ENCODE data around the gene XRRA1. TPM values are rescaled to one million over a fixed set of nuclear protein-coding genes. Genes with fewer than 3 reads are reported as not detected.

XRRA1 gene
- total RNA-seq, 2 donors from 2014 or later = 7.2 to 9.0 TPM

DNA sequence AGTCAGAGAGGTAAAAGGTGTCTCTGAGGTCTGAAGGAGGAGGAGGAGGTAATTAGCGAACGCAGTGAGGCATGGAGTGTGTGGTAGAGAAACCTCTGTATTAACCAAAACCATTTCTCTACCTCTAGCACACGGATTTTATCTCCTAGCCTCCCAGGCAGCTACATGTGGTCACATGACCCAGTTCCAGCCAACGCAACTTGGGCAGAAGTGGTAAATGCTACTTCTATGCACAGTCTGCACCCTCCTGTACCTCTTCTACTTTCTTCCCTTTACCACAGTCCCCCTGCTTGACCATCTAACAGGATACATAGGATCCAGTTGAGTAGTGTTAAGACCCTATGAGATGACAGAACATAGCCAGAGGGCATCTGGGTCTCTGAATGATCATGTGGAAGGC, 95.7 kb downstream of the XRRA1 start:
- no peaks in the 10 kb centered on the region for H3K9me3 Mint-ChIP-seq
- no peaks in the 10 kb centered on the region for H3K9me3 ChIP-seq (ENCODE audit: control insufficient read depth, low read length)
- no peaks in the 10 kb centered on the region for H3K4me1 ChIP-seq (ENCODE audit: control insufficient read depth, insufficient read depth, low read length)
- no peak overlapping the region for H3K27ac Mint-ChIP-seq
- H3K4me3 ChIP-seq (ENCODE audit: low read length) = no peak overlapping the region
- no peaks in the 10 kb centered on the region for H3K27me3 ChIP-seq (ENCODE audit: control insufficient read depth, insufficient read depth, low read length, poor library complexity, severe bottlenecking)
- no peak overlapping the region for H3K9ac ChIP-seq (ENCODE audit: extremely low read depth, low read length, poor library complexity, severe bottlenecking)
- 92 to 100% methylated on average over 2 of the region's 4 CpGs for WGBS, 2 experiments (ENCODE audit: insufficient coverage in 1 of 2, insufficient read length in 1 of 2)
- TF ChIP-seq, protein P1, sequence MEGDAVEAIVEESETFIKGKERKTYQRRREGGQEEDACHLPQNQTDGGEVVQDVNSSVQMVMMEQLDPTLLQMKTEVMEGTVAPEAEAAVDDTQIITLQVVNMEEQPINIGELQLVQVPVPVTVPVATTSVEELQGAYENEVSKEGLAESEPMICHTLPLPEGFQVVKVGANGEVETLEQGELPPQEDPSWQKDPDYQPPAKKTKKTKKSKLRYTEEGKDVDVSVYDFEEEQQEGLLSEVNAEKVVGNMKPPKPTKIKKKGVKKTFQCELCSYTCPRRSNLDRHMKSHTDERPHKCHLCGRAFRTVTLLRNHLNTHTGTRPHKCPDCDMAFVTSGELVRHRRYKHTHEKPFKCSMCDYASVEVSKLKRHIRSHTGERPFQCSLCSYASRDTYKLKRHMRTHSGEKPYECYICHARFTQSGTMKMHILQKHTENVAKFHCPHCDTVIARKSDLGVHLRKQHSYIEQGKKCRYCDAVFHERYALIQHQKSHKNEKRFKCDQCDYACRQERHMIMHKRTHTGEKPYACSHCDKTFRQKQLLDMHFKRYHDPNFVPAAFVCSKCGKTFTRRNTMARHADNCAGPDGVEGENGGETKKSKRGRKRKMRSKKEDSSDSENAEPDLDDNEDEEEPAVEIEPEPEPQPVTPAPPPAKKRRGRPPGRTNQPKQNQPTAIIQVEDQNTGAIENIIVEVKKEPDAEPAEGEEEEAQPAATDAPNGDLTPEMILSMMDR (conservative IDR thresholded peaks at IDR 0.05) = no peak
- H3K27me3 Mint-ChIP-seq (ENCODE audit: insufficient read depth) = no peaks in the 10 kb centered on the region
- peaks cover 47% of the 10 kb centered on the region for H3K36me3 Mint-ChIP-seq (ENCODE audit: low read depth)
- peaks cover 12% of the 10 kb centered on the region for H3K4me1 Mint-ChIP-seq
- no peak overlapping the region for H3K4me3 Mint-ChIP-seq
- H3K27ac ChIP-seq (ENCODE audit: low read depth, low read length) = no peak overlapping the region
- H3K36me3 ChIP-seq (ENCODE audit: control insufficient read depth, insufficient read depth, low read length) = peaks cover 53% of the 10 kb centered on the region
- no peak for DNase-seq

DNA sequence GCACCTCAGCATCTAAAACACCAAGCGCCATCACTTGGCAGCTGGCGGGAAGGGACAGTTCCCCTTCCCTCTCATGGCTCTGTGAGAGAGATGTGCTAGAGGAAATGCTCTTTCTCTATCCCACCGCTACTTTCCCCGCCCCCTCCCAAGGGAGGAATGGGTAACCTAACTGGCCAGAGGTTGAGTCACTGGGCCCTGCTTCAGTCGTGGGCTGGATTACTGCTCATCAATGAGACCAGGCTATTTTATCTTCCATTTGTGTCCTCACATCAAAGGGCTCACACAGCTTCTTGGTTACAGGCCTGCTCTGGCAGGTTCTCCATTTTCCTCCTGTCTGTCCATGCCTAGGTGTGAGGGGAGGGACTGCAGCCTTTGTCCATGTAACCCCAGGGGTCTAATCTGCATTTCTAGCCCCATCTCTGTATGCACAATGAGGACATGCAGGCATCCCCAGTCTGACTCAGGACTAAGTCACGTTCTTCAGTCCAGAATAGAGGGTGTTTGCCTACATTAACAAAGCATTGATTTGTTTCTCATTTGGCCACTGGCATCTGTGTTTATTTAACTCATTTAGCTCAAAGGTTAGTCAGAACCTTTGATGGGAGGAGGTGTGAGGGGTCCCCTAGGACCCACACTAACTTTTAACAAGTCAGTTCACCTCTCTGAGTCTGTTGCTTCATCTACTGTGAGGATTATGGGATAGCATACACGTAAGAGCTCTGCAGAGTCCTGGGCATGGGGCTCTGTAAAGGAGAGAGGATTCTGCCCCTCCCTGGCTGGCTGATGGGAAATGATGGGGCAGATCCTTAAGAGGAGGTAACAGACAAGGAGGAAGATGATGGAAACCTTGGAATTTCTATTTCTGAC, 99.1 kb downstream of the XRRA1 start:
- H3K36me3 ChIP-seq (ENCODE audit: control insufficient read depth, insufficient read depth, low read length) = peaks cover 59% of the 10 kb centered on the region
- no peaks in the 10 kb centered on the region for H3K27me3 ChIP-seq (ENCODE audit: control insufficient read depth, insufficient read depth, low read length, poor library complexity, severe bottlenecking)
- H3K4me1 ChIP-seq (ENCODE audit: control insufficient read depth, insufficient read depth, low read length) = no peaks in the 10 kb centered on the region
- 33 to 36% methylated on average over 5 to 7 of the region's 7 CpGs for WGBS, 2 experiments (ENCODE audit: insufficient coverage in 1 of 2, insufficient read length in 1 of 2)
- Mint-ChIP-seq H3K36me3 (ENCODE audit: low read depth) (peaks cover 47% of the 10 kb centered on the region), H3K9me3 (no peaks in the 10 kb centered on the region), H3K4me1 (peaks cover 12% of the 10 kb centered on the region), H3K27me3 (ENCODE audit: insufficient read depth) (no peaks in the 10 kb centered on the region), H3K4me3 (no peak overlapping the region), H3K27ac (peak overlapping the region; percentile 10)
- DNase-seq = peak; percentile 89
- no peak overlapping the region for H3K9ac ChIP-seq (ENCODE audit: extremely low read depth, low read length, poor library complexity, severe bottlenecking)
- peak overlapping the region; percentile 33 for H3K27ac ChIP-seq (ENCODE audit: low read depth, low read length)
- TF ChIP-seq, protein P1 (conservative IDR thresholded peaks at IDR 0.05) = no peak
- H3K9me3 ChIP-seq (ENCODE audit: control insufficient read depth, low read length) = no peaks in the 10 kb centered on the region
- no peak overlapping the region for H3K4me3 ChIP-seq (ENCODE audit: low read length)

DNA sequence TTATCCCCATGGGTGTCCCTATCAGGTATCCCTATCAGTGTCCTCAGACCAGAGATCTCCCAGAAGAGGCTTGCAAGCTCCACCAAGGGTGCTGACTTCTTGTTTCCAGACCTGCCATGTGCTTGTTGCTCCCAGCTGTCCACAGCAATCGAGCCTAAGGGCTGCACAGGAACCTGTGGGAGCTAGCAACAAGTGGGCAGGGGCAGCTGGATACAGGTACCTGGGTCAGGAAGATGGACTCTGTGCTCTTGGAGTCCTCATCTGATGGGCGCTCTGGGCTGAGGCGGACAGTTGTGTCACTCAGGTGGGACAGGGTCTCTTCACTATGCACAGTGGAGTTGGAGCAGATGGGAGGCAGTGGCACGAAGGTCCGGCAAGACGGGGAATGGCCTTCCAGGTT, 101.0 kb downstream of the XRRA1 start:
- no peak for DNase-seq
- Histone ChIP-seq H3K4me3 (ENCODE audit: low read length) (no peak overlapping the region), H3K27me3 (ENCODE audit: control insufficient read depth, insufficient read depth, low read length, poor library complexity, severe bottlenecking) (no peaks in the 10 kb centered on the region), H3K9ac (ENCODE audit: extremely low read depth, low read length, poor library complexity, severe bottlenecking) (no peak overlapping the region), H3K27ac (ENCODE audit: low read depth, low read length) (no peak overlapping the region), H3K9me3 (ENCODE audit: control insufficient read depth, low read length) (no peaks in the 10 kb centered on the region), H3K36me3 (ENCODE audit: control insufficient read depth, insufficient read depth, low read length) (peaks cover 58% of the 10 kb centered on the region), H3K4me1 (ENCODE audit: control insufficient read depth, insufficient read depth, low read length) (no peaks in the 10 kb centered on the region)
- Mint-ChIP-seq H3K27me3 (ENCODE audit: insufficient read depth) (no peaks in the 10 kb centered on the region), H3K4me3 (no peak overlapping the region), H3K4me1 (peaks cover 12% of the 10 kb centered on the region), H3K27ac (peak overlapping the region; percentile 14), H3K9me3 (no peaks in the 10 kb centered on the region), H3K36me3 (ENCODE audit: low read depth) (peaks cover 44% of the 10 kb centered on the region)
- 92 to 97% methylated on average over 5 to 6 of the region's 6 CpGs for WGBS, 2 experiments (ENCODE audit: insufficient coverage in 1 of 2, insufficient read length in 1 of 2)
- TF ChIP-seq, protein P1 (conservative IDR thresholded peaks at IDR 0.05) = no peak
